NCI-H1417 treated with DMSO at 0.1 percent for 48 hours (cell line): ENCODE results near the gene CDH22.

Experiments
- DNase-seq: peaks from one replicate; lab custom pipeline; 2025; lab: John Stamatoyannopoulos, UW

CDH22 gene

DNA sequence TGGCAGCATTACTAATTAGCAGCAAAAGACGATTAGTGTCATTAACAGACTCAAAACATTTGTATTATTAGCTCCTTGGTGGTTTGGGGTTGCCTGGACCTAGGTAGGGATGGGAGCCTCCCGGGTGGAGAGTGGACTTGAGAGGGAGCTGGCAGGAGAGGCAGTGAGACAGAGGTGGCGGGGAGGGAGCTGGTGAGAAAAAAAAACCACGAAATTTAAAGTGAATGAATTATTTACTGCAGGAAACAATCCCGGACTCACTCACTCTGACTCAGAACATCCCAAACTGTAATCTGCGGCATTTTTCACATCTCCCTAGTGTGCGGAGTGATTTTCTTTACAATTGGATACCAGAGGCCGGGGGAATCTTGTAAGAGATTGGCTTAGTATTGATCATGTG lies 14.3 kb upstream of the CDH22 start:
- no peak for DNase-seq

DNA sequence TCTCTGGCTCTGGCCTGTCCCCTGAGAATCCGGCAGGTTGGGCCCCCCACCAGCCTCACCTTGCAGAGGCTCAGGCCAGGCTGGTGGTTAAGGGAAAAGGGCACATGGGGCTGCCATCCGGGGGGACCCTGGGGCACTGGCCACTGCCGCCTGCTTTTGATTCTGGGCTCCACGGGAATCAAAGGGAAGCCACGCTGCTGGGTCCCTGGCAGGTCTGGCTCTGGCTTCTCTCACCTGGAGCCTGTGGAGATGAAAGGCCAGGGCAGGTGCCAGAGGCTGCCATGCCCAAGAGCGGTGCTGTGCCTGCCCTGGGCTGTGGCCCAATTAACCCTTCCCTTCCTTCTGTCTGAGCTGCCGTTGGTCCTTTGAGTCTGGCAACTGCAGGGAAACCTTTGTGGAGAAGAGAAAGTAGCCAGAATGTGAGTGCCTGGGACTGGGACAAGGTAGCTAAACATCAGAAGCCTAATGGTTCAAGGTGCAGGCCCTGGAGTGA lies 9.4 kb upstream of the CDH22 start:
- no peak for DNase-seq

DNA sequence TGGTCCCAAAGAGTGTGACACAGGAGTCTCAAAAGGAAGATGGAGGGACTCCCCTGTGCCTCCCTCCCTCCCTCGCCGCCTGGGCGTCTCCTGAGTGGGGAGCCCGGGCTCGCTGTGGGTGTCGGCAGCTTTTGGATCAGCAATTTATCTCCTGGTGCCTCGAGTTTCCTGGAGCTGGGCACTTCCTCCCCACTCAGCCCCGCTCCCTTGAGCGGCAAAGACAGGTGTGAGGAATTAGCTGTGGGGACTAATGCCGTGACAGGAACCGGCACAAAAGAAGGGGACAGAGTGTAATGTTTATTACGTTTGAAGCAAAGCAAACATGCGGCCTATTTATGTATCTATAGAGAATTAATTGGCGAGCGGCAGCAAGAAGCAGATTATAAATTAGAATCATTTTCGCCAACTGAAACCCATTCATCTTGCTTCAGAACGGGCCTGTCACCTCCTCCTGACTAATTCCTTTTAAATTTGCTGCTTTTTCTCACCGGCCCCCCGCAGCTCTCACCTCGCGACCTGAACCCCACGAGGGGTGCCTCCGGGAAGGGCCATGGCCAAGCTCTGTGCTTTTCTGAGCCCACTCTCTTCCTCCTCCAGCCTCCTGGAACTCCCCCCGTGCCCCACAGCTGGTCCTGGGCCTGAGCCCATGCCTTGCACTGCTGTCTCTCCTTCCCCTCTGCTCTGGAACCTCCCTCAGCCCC lies 8.8 kb upstream of the CDH22 start:
- peak; percentile 88 for DNase-seq

DNA sequence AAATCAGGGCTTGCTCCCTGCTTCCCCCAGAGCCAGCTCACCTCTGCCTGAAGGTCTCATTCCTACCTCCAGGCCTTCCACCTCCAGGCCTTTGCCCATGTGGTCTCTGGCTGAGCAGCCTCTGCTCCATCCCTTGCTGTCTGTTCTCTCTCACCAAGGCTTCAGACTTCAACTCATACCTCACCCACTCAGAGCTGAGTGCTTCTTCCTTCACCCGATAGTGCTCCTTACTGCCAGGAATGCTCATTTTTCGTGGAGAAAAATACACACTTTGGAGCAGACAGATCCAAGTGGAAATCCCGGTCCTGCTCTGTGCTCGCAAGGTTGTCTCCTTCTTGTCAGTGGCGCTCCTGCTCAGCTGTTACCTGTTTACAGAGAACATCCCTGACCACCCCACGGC lies 7.0 kb upstream of the CDH22 start:
- DNase-seq: no peak

DNA sequence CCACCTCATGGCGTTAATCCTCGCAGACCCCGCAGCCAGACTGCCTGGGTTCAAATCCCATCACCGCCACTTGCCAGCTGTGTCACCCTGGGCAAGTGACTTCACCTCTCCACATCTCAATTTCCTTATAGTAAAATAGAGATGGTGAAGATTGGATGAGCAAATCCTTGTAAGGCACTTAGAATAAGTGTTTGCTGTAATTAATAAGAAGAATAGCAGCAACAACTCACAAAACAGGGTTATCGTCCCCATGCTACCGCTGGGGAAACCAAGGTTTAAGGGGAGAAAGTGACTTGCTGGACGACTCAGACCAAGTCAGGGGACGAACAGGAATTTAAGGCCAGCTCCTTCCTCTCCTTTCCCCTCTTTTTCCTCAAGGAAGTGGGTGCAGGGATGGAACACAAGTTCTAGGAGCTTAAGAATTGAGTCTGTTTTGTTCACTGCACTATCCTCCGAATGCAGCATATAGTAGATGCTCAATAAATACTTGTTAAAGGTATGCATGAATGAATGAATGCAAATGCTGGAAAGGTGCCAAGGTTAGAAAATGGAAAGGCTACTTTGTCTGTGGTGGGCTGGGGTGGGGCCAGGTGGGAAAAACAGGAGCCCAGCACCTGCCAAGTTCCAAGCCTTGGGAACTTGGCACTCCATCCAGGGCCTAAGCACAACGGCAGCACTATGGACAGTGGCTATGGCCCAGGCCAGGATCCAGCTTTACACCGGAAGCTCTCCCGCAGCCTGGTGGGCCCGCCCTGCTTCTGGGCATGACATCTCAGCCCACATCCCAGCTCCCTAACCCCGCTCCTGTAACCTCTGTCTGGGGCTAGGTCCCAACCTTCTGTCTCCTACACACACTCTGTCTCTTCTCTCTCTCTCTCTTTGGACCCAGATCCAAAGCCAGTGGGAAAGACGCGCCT lies 4.9 kb upstream of the CDH22 start:
- DNase-seq: no peak

DNA sequence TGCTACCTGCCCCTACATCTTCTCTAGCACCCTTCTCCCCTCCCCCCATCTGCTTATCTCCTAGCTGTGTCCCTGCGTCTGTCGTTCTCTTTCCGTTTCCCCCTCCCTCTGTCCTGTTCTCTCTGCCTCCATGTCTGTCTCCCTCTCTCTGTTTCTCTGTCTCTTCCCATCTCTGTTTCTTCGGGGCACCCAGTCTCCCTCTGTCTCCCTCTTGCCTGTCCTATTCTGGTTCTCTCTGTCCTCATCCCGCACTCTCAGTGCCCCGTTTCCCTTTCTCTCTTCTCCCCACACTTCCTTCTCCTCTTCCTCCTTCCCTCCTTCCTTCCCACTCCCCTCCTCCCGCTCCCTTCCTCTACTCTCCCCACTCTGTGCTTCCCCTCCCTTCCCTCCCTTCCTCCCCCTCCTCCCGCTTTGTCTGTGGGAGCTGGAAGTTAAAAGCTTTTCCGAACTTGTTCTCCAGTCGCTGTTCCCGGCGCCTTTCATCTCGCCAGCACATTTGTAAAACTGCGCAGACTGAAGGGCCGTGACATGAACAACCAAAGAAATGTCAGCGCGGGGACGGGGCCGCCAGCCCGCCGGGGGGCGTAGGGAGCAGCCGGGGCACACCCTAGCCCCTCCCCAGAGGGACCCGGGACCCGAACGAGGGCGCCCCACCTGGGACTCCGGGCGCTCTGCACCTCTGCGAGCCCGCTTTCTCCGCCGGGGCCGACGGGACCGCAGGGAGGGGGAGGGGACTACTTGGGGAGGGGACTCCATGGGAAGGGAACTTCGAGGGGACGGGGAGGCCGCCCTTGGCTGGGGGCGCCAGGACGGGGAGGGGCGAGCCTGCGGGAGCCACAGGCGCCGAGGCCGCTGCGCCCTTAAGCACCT lies 4.0 kb upstream of the CDH22 start:
- DNase-seq: no peak

DNA sequence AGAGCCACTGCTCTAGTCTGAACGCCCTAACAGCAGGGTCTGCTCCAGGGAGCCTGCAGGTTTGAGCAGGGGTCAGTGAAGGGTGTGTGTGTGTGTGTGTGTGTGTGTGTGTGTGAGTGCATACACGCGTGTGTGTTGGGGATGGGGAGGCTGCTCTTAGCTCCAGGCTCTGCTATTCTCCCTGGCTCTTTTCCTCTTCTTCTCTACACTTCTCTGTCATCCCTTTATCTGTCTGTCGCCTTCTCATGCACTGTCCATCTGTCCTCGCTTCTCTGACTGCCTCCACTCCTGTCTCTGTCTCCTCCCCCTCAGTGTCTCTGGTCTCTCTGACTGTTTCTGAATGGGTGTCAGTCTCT lies 3.4 kb upstream of the CDH22 start:
- DNase-seq: no peak

DNA sequence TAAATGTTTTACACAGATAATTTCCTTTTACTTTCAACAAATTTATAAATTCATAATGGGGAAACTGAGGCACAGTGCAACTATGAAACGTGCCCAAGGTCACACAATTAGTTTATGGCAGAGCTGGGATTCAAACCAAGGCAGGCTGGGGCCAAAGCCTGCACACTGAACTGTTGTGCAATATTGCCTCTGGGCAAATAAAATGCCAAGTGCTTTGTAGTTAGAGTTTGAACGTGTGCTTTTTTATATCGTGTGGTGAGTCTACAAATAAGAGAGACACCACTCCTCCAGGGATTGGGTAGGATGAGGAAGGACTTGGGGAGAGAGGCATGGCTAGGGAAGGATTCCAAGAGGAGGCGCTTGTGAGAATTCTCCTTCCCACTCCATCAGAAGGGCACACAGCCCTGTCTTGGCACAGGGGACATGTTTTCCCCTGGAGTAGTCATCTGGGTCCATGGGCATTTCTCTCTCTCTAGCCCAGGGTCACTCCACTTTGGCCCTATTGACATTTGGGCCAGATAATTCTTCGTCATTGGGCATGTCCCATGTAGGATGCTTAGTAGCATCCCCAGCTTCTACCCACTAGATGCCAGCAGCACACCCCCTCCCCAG lies 2.8 kb upstream of the CDH22 start:
- no peak for DNase-seq

DNA sequence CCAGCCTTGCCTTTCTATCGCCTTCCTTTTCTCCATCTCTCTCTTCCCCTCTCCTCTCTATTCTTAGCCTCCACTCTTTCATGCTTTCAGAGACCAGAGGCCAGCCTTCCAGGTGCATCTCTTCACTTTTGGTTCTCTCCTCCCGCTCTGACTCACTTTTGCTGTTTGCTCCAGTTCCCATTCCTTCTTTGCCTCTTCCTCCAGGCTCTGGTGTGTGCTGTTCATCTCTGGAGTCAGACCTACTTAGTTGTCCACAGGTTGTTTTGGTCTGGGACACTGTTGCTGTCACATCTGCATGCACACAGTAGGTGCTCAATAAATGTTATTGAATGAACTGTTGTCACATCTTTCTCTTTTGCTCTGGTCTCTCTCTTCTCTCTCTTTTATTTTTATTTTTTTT lies 1.6 kb upstream of the CDH22 start:
- no peak for DNase-seq

DNA sequence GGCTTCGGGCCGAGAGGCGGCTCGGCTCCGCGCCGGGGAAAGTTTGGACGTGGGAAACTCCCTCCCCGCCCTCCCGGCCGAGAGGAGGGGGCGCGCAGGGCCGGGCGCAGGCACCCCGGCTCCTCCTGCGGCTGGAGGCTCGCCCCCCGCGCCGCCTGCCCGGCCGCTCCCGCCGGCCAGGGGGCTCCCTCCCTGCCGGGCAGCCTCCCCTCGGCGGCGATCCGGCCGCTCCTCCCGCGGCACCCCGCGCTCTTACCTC lies 370 bp downstream of the CDH22 start:
- DNase-seq: no peak

DNA sequence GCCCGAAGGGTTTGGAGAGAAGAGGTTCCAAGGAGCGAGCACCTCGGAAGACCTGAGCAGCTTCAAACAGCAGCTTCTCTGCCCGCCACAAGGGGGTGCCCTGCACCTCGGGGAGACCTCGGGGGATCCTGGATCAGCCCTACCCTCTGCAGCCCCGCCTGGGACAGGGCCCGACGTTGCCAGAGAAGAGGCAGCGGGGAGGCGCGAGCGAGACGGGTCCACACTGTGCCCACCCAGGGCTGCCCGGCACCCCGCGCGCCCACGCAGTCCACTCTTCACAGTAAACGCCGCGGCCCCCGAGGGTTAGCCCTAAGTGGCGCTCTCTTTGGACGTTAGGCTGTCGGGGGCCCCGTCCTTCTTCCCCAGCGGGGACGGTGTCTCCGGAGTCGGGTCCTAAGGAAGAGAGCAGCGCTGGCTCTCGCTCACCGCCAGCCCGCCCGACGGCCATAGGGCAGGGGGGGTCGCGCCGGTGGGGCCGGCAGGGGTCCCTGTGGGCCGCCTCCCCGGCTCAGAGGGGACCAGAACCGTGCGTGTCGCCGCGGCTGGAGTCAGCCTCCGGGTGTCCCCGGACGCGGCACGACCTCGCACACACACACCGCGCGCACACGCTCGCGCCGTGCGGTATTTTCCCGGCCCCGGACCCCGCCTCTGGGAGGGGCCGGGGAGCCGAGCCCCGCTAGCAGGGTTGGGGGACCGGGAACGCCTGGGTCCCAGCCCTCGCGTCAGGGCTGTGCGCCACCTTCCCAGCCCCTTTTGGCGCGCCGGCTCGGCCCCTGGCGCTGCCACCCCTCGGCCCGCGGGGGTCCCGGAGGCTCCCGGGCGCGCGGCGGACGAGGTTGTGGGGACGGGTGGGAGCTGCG lies 929 bp downstream of the CDH22 start:
- DNase-seq: no peak

DNA sequence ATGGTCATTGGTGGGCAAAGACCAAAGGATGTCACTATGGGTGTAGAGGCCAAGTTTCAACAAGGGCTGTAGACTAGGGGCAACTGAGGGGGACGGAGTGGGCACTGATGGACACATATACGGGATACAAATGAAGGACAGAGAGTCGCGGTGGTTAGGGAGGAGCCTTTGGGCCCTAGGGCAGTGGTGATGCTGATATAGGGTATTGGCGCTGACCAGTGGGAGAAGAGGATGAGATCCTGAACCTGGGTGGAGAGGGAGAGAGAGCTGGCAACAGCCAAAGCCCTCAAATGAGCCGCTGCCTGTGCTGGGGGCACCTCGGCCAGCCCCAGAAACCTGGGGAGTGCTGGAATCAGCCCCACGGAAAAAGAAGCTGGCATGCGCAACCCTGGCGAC lies 1.6 kb downstream of the CDH22 start:
- no peak for DNase-seq

DNA sequence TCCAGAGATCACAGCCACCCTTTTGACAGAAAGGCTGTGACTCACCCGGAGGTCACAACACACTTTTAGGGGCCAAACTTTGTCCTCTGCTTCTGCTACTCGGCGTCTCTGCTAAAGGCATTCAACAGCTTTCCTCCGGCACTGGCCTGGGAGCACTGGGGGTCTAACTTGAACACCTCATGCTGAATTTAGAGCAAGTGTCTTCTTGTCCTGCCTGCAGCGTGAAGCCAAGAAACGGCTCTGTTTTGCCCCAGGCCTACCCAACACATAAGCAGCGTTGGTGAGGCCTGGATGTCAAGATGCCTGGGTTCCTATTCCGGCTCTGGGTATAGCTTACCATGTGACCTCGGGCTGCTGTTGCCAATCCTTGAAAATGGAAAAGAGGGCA lies 2.3 kb downstream of the CDH22 start:
- no peak for DNase-seq

DNA sequence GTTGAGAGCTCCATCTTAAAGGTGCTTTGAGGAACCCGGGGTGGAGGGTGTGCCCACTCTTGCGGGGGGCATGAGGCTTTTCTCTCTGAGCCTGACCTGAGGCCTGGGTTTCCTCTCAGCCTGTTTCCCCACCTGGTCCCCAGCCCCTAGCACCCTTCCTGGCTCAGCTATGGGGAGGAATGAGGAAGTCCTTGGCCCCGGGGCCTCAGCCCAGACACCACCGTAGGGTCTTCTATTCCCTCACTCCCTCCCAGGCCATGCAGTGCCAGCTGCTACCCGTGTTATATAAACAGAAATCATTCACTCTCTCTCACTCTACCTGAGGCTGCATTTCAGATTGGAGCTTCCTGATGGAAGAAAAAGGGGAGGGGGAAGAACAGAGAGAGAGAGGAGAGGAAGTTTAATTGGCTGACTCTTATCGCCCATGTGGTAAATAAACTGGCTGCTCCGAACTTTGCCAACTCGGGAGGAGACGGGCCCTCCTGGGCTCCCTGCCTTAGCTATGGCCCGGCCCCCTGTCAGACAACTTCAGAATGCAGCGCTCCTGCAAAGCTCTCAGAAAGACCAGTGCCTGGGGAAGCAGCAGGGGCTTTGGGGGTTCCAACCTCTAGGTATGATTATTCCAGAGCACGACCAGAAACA lies 2.8 kb downstream of the CDH22 start:
- no peak for DNase-seq

DNA sequence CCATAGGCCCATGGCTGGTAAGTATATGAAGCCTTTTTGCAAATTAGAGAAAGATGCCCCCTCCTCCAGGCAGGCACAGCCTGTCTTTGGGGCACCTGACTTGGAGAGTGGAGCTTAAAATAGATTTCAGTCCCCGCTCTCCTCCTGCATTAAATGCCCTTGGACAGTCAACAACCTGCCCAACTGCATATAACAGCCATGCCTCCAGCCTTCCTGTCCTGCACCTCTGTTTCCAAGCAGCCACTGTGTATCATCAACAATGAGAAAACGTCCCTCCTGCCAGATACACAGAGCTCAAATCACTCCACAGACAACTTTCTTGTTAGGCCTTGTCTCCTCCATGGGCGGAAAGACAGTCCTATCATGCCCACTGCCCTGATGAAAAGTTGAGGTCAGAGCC lies 3.4 kb downstream of the CDH22 start:
- DNase-seq: no peak

DNA sequence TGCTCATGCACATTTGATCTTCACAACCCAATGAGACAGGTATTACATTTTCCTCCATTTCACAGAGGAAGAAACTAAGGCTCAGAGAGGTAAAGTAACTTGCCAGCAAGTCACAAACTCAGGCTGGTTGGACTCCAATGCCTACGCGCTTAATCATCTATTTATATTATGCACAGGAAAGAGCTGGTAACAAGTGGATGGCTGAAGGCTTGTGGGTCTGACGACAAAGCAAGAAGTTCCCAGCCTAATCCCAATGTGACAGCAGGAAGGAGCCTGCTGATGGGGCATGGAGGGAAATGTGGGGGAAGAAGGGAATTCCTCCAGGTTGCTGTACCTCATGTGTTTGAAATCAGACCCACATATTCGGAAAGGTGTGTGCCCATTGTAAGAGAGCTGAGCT lies 3.9 kb downstream of the CDH22 start:
- DNase-seq: no peak

DNA sequence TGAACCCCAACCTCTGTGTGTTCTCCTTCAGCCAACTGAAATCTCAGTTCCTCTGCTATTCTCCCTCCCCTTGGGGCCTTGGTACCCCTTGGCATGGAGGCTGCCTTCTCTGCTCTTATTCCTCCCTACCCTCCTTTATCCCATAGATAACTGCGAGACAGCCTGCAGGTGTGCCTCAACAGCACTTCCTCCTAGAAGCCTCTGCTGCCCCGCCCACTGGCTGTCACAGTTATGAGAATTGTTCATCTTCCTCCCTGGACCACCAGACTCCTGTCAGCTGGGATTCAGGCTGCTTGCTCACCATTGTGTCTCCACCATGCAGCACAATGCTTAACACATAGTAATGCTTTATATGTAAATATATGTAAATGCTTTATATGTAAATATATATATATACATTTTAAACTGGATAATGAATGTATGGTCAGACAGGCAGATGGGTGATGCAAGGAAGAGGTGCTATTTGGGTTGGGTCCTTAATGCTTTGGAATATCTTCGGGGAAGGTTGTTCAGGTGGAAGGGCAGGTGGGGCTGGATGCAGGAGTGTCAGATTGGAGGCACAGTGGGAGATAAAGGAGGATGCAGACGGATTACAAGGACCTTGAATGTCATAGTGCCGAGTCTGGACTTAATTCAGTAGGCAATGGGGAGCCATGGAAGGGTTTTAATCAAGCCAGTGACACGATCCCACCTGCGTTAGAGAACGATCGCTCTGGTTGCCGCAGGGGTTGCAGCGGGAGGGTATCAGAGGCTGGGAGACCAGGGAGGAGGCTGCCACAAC lies 4.9 kb downstream of the CDH22 start:
- no peak for DNase-seq

DNA sequence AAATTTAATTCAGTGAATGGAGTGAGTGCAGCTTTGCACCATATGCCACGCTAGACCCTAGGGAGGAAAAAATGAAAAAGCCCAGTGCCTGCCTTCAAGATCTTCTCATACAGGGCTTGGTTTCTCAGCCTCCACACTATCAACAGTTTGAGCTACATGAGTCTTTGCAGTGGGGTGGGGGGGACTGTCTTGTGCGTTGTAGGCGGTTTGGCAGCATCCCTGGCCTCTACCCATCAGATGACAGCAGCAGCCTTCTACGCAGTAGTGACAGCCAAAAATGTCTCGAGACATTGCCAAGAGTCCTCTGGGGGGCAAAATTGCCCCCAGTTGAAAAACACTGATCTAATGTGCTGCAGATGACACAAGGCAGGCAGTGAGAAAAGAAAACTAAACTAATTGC lies 6.2 kb downstream of the CDH22 start:
- DNase-seq: no peak

DNA sequence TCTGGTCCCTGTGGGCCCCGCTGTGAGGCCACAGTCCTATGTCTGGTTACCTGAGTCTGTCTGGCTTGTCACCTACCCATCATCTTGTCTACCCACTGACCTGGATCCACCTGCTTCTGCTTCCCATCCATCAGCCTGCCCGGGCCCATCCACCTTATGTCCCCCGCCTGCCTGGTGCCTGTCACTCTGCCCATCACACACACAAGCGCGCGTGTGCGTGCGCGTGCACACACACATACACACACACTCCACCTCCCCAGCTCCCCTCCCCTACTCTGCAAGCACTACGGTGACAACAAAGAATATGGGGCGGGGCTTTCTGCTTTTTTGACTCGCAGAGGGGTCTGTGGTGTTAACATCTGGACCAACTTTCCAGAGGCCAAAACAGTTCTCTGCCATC lies 8.0 kb downstream of the CDH22 start:
- no peak for DNase-seq

DNA sequence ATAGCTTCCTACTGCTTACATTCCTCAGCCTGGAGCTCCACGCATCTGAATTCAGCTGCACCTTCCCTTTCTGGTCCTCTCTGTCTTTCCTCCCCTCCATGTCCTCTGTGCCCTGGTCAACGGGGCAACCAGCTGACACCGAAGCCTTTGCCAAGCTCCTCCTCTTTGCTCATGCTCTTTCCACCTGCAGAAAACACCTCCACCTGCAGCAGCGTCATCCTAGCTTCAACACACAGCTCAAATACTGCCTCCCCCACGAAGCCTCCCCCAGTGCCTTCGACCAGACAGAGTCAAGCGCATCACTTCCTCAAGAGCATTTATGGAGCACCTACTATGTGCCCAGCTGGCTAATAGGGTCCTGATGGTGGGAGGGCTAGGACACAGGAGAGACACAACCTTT lies 9.2 kb downstream of the CDH22 start:
- DNase-seq: no peak
